ENCODE data around the gene MAMDC4.
"Not testable (repeated sequence)": the region's sequence is repeated elsewhere in the genome, so short reads cannot be mapped to it uniquely, and the experiment has no call there.

Gene MAMDC4

DNA sequence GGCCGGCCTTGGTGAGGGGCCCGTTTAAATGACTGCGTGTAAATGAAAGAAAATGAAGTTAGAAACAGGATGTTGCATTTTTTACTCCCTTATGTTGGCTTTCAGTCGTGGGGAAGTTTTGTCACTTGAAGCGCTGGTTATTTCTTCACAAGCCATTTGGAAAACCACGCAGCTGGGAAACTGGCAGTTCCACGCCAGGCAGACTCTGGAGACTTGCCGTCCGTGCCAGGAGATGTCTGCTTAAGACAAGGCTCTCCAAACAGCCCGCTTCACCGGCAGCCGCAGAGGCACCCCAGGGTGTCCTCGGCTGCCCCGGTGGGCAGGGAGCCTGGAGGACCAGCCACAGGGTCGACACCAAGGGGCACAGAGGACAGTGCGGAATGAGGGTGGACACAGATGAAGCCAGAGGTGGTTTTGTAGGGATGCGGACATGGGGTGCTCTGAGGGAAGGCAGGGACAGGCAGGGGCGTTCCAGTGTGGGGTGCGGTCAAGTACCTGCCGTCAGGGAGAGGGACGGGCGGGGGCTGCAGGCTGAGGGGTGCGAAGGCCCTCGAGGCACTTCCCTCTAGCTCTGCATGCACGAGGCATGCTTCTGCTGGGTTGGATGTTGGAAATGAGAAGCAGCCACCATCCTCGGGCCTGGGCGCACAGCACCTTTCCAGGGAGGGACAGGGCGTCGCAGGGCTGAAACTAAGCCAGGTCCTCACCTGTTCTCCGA is 21.0 kb upstream of the MAMDC4 start:
- DNase-seq (ENCODE audit: low spot score) = no peak
- in situ Hi-C loops (cut with MboI; ENCODE audit: low sequenced_read_pairs, unreplicated experiment) = no loop called here
- TF ChIP-seq, protein P1, sequence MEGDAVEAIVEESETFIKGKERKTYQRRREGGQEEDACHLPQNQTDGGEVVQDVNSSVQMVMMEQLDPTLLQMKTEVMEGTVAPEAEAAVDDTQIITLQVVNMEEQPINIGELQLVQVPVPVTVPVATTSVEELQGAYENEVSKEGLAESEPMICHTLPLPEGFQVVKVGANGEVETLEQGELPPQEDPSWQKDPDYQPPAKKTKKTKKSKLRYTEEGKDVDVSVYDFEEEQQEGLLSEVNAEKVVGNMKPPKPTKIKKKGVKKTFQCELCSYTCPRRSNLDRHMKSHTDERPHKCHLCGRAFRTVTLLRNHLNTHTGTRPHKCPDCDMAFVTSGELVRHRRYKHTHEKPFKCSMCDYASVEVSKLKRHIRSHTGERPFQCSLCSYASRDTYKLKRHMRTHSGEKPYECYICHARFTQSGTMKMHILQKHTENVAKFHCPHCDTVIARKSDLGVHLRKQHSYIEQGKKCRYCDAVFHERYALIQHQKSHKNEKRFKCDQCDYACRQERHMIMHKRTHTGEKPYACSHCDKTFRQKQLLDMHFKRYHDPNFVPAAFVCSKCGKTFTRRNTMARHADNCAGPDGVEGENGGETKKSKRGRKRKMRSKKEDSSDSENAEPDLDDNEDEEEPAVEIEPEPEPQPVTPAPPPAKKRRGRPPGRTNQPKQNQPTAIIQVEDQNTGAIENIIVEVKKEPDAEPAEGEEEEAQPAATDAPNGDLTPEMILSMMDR (IDR thresholded peaks at IDR 0.05; ENCODE audit: borderline replicate concordance, control extremely low read depth, extremely low read depth, insufficient read depth, missing control alignments) = no peak

DNA sequence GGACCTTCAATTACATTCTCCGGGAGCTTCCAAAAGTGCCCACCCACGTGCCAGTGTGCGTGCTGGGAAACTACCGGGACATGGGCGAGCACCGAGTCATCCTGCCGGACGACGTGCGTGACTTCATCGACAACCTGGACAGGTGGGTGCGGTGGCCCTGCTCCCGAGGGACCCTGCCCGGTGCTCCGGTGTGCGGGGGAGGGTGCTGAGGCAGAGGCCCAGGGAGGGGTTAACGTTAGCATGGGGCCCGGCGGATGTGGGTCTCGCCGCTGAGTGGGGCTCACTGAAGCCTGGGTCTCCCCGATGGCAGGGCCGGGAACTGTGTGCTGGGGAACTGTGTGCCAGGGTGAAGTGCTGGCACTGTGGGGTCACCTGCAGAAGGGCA is 20.4 kb upstream of the MAMDC4 start:
- TF ChIP-seq, protein P1 (IDR thresholded peaks at IDR 0.05; ENCODE audit: borderline replicate concordance, control extremely low read depth, extremely low read depth, insufficient read depth, missing control alignments) = no peak
- no peak for DNase-seq (ENCODE audit: low spot score)
- in situ Hi-C loops (cut with MboI; ENCODE audit: low sequenced_read_pairs, unreplicated experiment) = no loop called here

DNA sequence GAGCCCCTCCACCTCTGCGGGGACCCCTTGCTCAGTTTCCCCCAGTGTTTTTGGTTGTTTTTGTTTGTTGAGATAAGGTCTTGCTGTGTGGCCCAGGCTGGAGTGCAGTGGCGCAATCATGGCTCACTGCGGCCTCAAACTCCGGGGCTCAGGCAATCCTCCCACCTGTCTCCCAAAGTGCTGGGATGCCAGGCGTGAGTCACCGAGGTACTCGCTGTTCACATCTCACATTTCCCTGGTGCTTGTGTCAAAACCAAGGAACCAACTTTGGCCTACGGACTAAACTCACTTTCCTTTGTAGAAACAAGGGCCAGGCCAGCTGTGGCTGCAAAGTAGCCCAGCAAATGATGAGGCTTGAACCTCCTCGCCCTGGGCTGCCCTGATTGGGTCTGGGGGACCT is 19.6 kb upstream of the MAMDC4 start:
- TF ChIP-seq, protein P1 (IDR thresholded peaks at IDR 0.05; ENCODE audit: borderline replicate concordance, control extremely low read depth, extremely low read depth, insufficient read depth, missing control alignments) = no peak
- no peak for DNase-seq (ENCODE audit: low spot score)
- in situ Hi-C loops (cut with MboI; ENCODE audit: low sequenced_read_pairs, unreplicated experiment) = no loop called here

DNA sequence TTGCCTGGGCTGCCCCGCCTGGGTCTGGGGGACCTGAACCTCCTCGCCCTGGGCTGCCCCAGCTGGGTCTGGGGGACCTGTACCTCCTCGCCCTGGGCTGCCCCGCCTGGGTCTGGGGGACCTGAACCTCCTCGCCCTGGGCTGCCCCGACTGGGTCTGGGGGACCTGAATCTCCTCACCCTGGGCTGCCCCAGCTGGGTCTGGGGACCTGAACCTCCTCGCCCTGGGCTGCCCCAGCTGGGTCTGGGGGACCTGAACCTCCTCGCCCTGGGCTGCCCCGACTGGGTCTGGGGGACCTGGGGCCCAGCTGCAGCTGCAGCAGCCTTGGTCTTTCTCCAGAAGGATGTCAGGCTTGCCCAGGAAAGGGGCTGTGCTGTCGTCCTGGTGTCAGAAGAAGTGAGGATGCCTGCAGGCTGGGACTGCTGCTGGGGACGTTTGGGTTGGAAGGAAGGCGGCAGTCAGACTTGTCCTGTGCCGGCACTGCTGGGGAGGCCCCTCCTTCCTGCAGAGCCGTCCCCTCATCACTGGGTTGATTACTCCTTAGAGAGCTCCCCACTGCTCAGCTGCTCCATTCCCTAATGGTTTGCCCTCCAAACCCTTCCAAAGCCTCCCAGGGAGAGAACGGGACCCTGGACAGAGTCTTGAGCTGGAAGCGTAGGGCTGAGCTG is 18.6 kb upstream of the MAMDC4 start:
- in situ Hi-C loops (cut with MboI; ENCODE audit: low sequenced_read_pairs, unreplicated experiment); DNase-seq (ENCODE audit: low spot score): not testable (repeated sequence)

DNA sequence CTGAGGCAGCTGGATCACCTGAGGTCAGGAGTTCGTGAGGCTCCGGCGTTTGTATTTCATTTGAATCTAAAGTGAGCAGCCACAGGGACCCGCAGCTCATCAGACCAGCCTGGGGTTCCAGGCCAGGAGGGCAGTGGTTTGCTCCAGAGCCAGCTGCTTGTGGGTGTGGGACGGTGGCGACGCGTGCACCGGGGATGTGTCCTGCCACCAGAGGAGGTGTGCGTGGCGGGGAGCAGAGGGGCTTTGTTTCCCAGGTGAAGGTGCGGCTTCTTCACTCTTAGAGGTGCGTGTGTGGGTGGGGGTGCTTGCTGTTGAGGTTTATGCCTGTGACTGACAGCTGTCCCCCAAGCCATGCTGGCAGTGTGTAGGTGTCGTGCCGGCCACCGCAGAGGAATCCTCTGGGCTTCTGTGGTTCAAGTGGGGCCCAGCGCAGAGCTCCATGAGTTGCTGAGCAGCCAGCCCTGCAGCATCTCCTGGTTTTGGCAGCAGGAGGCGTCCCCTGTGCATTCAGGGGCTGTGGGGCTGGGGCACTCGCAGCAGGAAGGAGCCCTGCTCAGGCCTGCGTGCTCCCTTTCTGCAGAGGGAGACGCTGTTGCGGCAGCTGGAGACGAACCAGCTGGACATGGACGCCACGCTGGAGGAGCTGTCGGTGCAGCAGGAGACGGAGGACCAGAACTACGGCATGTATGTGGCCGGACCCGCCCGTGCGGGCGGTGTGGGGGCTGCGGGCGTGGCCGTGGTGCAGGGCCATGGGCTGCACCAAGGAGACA is 16.8 kb upstream of the MAMDC4 start:
- in situ Hi-C loops (cut with MboI; ENCODE audit: low sequenced_read_pairs, unreplicated experiment) = no loop called here
- no peak for DNase-seq (ENCODE audit: low spot score)
- TF ChIP-seq, protein P1 (IDR thresholded peaks at IDR 0.05; ENCODE audit: borderline replicate concordance, control extremely low read depth, extremely low read depth, insufficient read depth, missing control alignments) = no peak

DNA sequence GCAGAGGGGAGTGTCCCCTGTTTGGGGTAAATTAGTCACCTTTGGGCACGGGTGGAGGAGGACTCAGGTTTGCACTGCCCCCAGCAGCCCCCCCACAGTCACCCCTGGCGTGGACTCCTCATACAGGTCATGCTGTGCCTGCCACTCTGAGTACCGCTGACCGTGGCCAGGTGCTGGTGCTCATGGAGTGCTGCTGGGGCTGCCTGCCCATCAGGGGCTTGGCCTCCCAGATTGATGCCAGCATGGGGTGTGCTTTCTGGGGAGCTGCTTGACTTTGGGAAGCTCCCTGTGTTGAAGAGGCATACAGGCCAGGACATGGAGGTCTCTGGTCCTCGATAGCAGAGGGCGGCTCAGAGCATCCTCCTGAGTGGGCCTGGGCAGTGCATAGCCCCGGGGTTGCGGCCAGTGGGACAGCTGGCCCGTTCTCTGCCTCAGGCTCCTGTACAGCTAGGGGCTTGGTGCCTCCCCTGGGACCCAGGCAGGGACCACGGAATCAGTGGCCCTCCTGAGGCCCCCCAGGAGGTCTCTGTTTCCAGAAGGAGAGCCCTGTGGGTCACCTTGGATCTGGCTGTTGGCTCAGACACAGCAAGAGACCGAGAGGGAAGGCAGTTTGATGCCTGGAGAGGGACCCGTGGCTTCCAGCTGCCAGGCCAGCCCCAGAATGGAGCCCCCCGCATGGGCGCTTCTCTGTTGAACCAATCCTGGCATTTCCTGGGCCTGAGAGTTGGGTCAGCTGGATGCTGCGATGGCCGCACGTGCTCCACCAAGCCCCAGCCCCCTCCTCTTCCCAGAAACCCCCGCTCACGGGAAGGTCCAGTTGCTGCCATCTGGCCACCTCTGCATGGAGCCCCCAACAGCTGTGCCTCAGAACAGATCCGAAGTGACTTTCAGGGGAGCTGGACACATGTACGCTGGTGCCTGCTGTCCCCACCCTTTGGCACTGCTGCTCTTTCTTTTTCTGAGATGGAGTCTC is 15.9 kb upstream of the MAMDC4 start:
- in situ Hi-C loops (cut with MboI; ENCODE audit: low sequenced_read_pairs, unreplicated experiment) = no loop called here
- TF ChIP-seq, protein P1 (IDR thresholded peaks at IDR 0.05; ENCODE audit: borderline replicate concordance, control extremely low read depth, extremely low read depth, insufficient read depth, missing control alignments) = no peak
- DNase-seq (ENCODE audit: low spot score) = no peak

All from GM13976 (cell line).